GM18870 (cell line): ENCODE data around the gene FAM228B.

Source experiments
- ATAC-seq: cut with Tn5 transposase; IDR thresholded peaks from one replicate; pipeline ENCODE4 v1.9.1; 2021; ENCODE audit warnings: moderate library complexity; ENCODE audit not compliant: unreplicated experiment

FAM228B gene

DNA sequence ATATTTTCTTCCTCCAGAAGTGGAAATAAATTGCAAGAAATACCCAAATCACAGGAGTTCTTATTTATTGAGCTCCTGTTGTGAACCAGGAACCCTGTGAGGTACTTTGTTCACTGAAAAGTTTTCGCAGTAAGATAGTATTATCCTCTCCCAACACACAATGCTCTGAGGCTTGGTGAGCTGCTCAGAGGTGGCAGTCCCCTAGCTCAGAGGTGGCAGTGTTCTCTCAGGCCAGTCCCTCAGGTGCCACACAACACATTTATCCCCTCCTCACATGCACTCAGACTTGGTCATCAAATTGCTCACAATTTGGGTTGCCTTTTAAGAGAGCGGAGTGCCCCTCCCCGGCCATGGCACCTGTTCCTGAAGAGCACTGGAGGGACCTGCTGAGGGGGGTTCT lies 77.5 kb downstream of the FAM228B start:
- no peak for ATAC-seq

DNA sequence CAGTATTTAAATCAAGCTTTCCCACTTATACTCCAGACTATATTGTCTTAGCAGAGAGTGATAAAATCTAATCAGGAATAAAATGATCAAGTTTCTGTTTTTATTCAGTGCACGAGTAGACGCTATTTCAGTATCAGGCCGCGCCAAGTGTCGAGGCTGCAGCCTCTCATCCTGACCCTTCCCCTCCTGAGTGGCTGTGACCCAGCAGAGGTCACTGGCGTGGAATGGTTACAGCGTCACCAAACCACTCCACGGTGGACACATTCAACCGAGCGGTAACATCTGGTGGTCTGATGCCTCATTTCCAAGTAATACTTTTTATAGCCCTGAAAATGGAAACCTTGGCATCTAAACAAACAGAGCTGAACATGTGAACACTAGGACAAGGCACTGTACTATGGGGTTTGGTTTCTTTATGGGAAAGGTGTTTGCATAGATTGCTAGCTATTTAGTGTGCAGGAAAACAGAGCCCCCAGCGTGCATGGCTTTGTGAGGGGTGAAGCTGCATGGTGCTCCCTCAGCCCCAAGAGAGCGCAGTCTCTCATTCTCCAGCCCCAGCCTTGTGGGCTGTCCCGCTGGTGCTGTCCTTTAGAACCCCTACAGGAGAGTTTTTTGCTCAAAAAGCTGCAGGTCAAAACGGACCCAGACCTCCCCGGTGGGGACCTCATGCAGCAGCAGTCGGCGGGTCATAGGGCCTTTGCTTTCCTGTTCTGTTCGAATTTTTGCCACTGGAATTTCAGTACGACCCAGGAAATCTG lies 79.9 kb downstream of the FAM228B start:
- no peak for ATAC-seq

DNA sequence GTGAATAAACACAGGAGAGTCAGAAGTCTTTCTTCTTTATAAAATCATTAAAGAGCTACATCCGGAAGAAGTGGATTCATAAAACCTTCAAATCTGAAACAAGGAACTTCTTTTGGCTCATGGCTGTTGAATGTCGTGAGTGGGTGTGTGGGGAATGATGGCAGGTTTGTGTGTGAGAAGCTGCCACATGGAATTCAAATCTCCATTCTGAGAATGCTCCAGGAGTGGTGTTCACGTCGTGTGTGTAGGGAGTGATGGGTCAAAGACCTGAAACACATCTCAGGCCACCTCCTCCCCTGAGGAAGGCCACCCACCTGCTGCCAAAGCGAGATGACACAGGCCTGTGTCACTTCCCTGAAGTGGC lies 80.5 kb downstream of the FAM228B start:
- ATAC-seq, result no peak

DNA sequence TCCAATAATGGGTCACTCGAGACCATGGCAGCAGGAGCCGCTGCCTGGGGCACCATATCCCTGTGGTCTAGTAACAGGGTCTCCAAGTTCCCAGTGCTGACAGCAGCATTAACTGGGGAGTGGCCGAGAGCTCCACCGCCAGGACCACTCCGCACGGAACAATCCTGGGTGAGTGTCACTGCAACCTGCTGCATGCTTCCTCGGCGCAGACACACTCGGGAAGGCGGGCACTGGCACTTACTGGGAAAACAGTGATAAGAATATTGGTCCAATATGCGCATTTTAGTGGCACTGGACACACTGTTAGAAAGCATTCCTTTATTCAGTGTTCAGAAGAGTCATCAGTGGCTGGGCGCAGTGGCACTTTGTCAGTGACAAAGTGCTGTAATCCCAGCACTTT lies 81.2 kb downstream of the FAM228B start:
- ATAC-seq, result no peak

DNA sequence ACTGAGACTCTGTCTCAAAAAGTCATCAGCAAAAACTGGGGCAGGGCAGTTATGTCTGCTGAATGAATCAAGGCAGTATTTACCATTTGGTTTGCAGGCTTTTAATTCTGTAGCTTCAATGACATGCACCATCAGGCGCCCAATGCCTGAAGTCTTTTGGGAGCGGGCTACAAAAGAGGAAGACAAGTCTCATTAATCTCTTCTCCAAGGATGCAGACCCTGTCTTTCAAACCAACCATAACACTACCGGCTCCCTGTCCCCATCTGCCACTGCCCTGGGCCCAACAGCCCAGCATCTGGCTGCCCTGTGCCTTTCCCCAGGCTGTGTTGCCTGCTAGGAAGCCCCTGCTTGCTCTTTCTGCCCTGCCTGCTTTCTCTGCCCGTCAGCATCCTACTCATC lies 81.9 kb downstream of the FAM228B start:
- ATAC-seq, result no peak

DNA sequence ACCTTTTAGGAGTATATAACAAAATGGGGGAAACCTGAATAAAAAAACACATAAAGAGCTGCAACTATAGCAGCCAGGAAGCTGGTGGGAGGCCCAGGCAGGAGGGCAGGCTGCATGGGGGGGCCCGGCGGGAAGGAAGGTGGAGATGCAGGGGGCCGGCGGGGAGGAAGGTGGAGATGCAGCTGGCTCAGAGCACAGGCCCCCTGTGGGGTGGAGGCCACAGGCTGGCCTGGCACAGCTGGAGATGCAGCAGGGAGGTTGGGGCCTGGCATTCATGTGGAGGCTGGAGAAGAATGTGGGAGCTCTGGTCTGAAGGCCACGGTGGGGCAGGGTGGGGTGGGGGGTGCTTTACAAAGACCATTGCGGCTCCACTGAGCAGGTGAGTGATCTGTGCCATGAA lies 83.0 kb downstream of the FAM228B start:
- no peak for ATAC-seq

DNA sequence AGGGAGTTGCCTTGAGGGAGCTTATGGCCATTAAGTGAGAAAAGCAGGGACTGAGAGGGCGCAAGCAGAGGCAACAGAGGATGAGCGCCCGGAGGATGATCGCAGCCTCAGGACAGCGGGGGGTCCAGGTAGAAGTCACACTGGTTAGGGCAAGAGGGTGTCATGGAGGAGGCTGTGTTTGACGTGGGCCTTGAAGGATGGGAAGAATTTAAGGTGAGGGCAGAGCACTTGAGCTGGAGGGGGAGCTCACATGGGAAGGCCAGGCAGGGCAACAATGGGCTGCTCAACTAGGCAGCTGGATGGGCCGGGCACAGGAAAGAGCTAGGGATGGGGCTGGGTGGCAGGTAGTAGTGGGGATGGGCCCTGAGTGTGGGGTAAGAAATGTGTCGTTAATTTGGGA lies 83.4 kb downstream of the FAM228B start:
- no peak for ATAC-seq

DNA sequence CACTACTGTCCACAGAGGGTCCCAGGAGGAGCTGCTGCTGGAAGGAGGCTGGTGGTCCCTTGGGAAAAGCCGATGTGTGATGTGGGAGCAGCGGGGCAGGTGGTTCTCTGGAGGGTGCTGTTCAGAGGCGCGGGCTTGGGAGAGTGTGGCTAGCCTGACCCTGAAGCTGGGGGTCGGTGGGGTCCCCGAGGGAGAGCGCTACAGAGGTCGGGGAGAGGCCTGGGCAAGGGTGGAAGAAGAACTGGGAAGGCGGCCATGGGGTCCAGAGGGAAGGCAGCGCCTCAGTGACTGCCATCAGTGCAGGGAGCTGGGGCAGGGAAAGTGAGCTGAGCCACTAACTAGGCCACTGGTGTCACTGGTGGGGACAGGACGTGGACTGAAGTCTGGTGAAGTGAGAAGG lies 84.1 kb downstream of the FAM228B start:
- ATAC-seq, result no peak

DNA sequence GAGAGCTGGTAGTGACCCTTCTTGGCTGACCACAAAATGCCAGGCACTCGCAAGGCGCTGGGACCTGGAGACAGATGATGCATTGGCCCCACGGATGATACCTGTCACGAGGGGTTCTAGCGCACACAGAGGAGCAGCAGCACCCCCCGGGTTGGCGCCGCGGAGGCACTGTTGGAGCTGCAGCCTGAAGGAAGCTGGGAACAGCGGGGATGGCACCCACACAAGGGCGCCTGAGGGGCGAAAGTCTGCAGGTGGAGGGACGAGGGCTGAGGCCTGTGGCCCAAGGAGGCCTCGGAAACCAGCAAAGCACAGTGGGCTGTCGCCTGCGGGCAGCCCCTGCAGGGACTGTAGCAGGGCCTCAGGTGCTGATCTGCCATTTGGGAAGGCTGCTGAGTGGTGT lies 85.2 kb downstream of the FAM228B start:
- no peak for ATAC-seq

DNA sequence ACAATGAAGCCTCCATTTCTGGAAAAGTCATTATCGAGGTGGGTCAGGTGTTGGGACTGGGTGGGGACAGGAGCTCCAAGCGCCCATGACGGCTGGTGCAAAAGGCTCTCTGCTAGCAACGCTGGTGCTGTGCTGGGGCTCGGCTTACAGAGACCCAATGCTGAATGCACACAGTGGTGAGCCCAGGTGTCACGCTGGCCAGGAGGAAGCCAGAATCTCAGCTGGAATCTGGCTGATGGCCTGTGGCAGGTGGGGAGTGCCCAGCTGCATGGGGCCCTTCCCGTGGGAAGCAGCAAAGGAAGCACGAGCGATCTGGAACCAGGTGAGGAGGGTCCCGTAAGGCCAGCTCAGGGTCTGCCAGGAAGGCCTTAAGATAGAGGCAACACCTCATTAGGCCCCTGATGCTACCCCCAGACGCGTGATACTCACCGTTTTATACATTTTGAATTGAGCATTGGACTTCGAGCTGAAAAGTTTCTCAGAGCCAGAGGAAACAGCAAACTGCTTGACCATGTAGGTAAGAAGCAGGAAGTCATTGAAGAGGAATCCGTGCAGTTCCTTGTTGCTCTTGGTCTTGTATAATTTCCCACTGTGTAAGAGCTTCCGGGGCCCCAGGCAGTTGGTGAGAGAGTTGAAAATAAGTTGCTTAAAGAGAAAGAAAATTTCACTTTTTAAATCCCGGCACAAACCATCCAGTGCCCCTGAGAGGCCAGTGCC lies 86.3 kb downstream of the FAM228B start:
- no peak for ATAC-seq

DNA sequence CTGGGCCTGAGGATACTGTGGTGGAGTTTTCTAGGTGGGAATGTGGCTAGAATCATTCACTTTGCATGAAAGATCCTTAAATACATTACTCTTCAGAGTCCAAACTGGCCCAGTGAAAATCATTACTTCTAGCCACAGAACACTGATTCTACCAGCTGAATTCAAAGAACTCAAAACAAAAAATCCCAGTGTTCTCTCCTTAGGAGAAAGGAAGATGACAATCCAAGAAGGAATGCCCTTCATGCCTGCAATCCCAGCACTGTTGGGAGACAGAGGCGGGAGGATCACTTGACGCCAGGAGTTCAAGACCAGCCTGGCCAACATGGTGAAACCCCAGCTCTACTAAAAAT lies 86.8 kb downstream of the FAM228B start:
- no peak for ATAC-seq

DNA sequence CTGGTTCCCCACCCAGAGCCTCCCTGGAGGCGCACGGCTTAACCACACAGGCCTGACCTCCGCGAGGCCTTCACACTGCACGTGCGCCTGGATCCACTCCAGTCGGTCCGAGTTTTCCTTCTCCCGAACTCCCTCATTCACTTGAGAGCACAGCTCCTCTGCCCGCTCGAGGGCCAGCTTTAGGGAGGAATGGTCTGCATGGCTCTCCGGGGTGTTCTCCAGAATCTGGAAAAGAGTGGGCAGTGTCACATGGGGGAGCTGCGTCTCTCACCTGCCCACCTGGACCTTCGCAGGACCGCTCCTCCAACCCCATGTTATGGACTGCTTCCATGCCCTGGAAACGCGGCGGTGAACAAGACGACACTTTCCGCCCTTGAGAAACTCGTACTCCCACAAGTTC lies 87.5 kb downstream of the FAM228B start:
- ATAC-seq, result no peak

DNA sequence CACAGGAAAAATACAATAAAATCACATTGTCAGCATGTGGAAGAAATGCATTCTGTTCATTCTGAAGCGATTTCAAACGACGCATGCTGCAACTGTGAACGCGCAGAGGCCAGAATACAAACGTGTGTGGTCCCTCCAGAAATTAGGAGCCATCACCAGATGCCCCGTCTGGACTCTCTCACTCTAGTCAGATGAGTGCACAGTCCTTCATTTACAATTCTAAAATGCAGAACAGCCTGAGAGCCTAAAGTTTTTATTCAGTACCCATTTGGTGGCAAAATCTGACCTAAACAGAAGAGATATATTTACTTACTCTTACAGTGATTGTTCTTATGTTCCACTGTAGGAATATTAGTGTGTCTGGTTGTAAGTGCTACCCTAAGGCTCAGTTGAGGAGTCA lies 88.1 kb downstream of the FAM228B start:
- no peak for ATAC-seq

DNA sequence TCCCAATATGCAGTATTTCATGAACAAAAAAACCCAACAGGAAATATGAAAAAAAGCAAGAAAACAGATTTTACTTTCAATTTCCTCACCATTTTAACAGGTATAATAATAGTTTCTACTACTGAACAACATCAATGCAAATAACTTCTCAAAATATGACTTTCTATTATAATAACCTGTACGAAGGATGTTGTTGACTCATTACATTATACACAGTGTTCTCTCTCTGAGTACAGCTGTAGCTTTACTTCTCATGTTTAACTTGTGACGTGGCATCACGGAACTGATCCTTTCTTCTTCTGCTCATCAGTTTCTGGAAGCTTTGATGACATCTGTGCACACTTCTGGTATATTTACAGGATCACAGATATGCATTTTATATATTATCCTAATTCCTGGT lies 91.6 kb downstream of the FAM228B start:
- peak; percentile 95 for ATAC-seq
